Neuron (in vitro differentiated cells): ENCODE data around the gene CPNE5.

Experiments used
- H2AFZ ChIP-seq: one replicate; pipeline ENCODE4 v1.6.1; 2013; ENCODE audit warnings: low read depth, mild to moderate bottlenecking, inconsistent platforms, low read length, moderate library complexity
- H3K27me3 ChIP-seq: one replicate; pipeline ENCODE4 v1.6.1; 2013; ENCODE audit warnings: low read length; ENCODE audit not compliant: insufficient read depth
- H3K36me3 ChIP-seq: one replicate; pipeline ENCODE4 v1.6.1; 2013; ENCODE audit warnings: low read length; ENCODE audit not compliant: insufficient read depth
- H3K4me1 ChIP-seq: one replicate; pipeline ENCODE4 v1.6.1; 2013; ENCODE audit warnings: low read length; ENCODE audit not compliant: insufficient read depth
- H3K4me3 ChIP-seq: 2 replicates; pipeline ENCODE4 v1.5.1; 2013; ENCODE audit warnings: mild to moderate bottlenecking, low read length, moderate library complexity
- H3K9me3 ChIP-seq: one replicate; pipeline ENCODE4 v1.6.1; 2013; ENCODE audit warnings: low read length

The CPNE5 gene

GRCh38 chr6:36809941-36810803 is 29.1 kb downstream of the CPNE5 start:
- Histone ChIP-seq H2AFZ (no peak overlapping the region), H3K9me3 (no peaks in the 10 kb centered on the region), H3K4me3 (no peak overlapping the region), H3K4me1 (peaks cover 12% of the 10 kb centered on the region), H3K27me3 (no peaks in the 10 kb centered on the region), H3K36me3 (no peaks in the 10 kb centered on the region)

DNA sequence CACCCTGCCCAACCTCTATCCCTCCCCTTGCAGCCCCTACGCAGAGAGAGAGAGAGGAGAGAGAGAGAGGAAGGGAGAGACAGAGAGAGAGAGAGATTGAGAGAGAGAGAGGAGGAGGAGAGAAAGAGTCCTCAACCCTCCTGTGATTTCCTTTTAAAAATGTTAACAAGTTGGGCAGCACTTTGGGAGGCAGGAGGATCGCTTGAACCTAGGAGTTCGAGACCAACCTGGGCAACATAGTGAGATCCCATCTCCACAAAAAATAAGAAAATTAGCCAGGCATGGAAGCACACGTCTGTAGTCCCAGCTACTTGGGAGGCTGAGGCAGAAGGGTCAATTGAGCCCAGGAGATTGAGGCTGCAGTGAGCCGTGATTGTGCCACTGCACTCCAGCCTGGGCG is 30.1 kb downstream of the CPNE5 start:
- no peaks in the 10 kb centered on the region for H3K27me3 ChIP-seq
- no peak overlapping the region for H2AFZ ChIP-seq
- peaks cover 23% of the 10 kb centered on the region for H3K4me1 ChIP-seq
- H3K9me3 ChIP-seq = no peaks in the 10 kb centered on the region
- H3K4me3 ChIP-seq = no peak overlapping the region
- no peaks in the 10 kb centered on the region for H3K36me3 ChIP-seq

DNA sequence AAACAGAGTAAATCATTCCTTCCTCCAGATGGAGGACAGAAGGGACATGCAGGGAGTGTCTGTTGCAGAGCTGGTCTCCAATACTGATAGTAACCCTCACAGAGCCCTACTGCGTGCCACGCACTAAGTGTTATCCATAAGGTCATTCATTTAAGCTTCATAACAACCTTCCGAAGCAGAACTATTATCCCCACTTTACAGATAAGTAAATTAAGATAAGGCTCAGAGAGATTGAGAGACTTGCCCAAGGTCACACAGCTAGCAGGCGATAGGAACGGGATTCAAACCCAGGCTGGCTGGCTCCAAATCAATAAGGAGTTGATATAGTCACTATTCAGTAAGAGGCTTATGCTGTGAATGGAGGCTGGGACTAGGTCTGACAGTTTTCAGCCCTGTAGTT is 30.6 kb downstream of the CPNE5 start:
- Histone ChIP-seq H3K9me3 (no peaks in the 10 kb centered on the region), H3K4me3 (no peak overlapping the region), H3K27me3 (no peaks in the 10 kb centered on the region), H3K36me3 (no peaks in the 10 kb centered on the region), H3K4me1 (peaks cover 24% of the 10 kb centered on the region), H2AFZ (no peak overlapping the region)

GRCh38 chr6:36807750-36808149 is 31.5 kb downstream of the CPNE5 start:
- Histone ChIP-seq H2AFZ (no peak overlapping the region), H3K4me3 (no peak overlapping the region), H3K27me3 (no peaks in the 10 kb centered on the region), H3K4me1 (peaks cover 24% of the 10 kb centered on the region), H3K9me3 (no peaks in the 10 kb centered on the region), H3K36me3 (no peaks in the 10 kb centered on the region)

GRCh38 chr6:36807143-36807542 is 32.1 kb downstream of the CPNE5 start:
- Histone ChIP-seq H3K36me3 (no peaks in the 10 kb centered on the region), H2AFZ (no peak overlapping the region), H3K27me3 (no peaks in the 10 kb centered on the region), H3K4me1 (peaks cover 24% of the 10 kb centered on the region), H3K9me3 (no peaks in the 10 kb centered on the region), H3K4me3 (no peak overlapping the region)

DNA sequence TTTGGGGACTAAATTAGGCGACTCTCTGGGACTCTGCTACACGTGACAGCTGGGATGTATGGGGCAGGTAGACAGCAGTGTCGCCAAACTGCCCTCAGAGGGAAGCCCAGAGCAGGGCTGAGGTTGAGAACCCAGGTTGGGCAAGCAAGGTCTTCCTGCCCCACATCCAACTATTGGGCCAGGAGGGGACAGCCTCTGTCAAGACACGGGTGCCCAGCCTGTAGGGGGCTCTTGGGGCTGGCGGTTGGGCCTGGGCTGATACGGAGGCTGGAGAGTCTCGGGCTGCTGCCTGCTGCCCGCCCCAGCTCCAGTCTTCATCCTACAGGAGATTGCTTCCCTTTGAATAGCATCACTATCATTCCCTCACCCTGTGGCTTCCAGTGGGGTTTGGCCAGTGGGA is 33.3 kb downstream of the CPNE5 start:
- Histone ChIP-seq H3K27me3 (no peaks in the 10 kb centered on the region), H2AFZ (no peak overlapping the region), H3K4me3 (no peak overlapping the region), H3K36me3 (no peaks in the 10 kb centered on the region), H3K9me3 (no peaks in the 10 kb centered on the region), H3K4me1 (peaks cover 24% of the 10 kb centered on the region)

GRCh38 chr6:36805096-36805797 is 34.0 kb downstream of the CPNE5 start:
- H3K9me3 ChIP-seq = no peaks in the 10 kb centered on the region
- H3K4me3 ChIP-seq = no peak overlapping the region
- H2AFZ ChIP-seq = peak overlapping the region; percentile 33
- H3K4me1 ChIP-seq = peaks cover 24% of the 10 kb centered on the region
- no peaks in the 10 kb centered on the region for H3K27me3 ChIP-seq
- no peaks in the 10 kb centered on the region for H3K36me3 ChIP-seq

- H2AFZ ChIP-seq = peak overlapping the region; percentile 33
- no peaks in the 10 kb centered on the region for H3K36me3 ChIP-seq
- H3K4me3 ChIP-seq = no peak overlapping the region
- H3K27me3 ChIP-seq = no peaks in the 10 kb centered on the region
- H3K4me1 ChIP-seq = peaks cover 24% of the 10 kb centered on the region
- no peaks in the 10 kb centered on the region for H3K9me3 ChIP-seq
Observed at GRCh38 chr6:36804563-36804962, 34.7 kb downstream of the CPNE5 start.

DNA sequence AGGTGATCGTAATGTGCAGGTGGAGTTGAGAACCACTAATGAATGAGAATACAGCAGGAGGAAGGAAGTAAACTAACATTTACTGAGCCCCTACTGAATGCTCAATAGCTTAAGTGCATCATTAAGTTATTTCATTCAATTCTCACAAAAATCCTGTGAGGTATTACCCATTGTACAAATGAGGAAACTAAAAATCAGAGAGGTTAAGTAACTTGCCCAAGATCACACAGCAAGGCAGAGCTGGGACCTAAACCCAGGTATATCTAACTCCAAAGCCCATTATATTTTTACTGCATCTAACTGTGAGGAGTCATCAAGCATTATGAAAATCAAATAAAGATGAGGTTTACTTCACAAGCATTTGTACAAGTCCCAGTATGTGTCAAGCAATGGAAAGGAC is 35.3 kb downstream of the CPNE5 start:
- no peak overlapping the region for H2AFZ ChIP-seq
- H3K9me3 ChIP-seq = no peaks in the 10 kb centered on the region
- H3K36me3 ChIP-seq = no peaks in the 10 kb centered on the region
- H3K4me3 ChIP-seq = no peak overlapping the region
- no peaks in the 10 kb centered on the region for H3K27me3 ChIP-seq
- H3K4me1 ChIP-seq = peaks cover 24% of the 10 kb centered on the region

- H3K4me3 ChIP-seq = no peak overlapping the region
- no peak overlapping the region for H2AFZ ChIP-seq
- no peaks in the 10 kb centered on the region for H3K36me3 ChIP-seq
- H3K27me3 ChIP-seq = no peaks in the 10 kb centered on the region
- H3K9me3 ChIP-seq = no peaks in the 10 kb centered on the region
- H3K4me1 ChIP-seq = peaks cover 24% of the 10 kb centered on the region
Observed at GRCh38 chr6:36803482-36803881, 35.8 kb downstream of the CPNE5 start.

DNA sequence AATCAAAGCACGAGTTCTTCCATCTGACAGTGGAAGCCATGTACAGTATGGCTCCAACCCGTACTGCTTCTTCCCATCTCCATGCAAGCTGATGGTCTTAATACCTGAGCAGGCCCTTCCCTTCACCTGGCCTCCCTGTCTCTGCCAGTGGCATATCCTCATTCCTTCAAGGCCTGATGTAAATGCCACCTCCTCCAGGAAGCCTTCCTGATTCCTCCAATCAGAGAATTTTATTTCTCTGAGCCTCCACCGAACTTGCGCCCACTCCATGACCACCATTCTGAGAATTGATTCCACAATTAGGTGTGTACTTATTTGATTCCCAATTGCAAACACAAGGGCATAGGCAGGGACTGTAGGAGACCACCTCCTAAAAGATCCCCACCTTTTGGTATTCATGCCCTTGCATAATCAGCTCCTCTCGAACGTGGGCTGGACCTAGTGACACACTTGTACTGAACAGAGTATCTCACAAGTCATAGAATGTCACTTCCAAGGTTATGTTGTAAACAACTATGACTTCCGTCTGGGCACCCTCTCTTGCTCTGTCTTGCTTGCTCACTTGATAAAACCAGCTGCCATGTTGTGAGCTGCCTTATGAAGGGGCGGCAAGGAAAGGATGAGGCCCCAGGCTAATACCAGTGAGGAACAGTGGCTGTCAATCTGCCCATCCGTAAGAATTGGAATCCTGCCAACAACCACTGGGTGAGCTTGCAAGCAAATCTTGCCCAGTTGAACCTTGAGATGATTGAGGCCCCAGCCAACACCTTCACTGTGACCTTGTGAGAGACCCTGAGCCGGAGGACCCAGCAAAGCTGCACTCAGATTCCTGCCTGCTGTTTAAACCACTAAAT is 38.8 kb downstream of the CPNE5 start:
- H3K9me3 ChIP-seq = no peaks in the 10 kb centered on the region
- peaks cover 14% of the 10 kb centered on the region for H3K4me1 ChIP-seq
- H3K27me3 ChIP-seq = no peaks in the 10 kb centered on the region
- no peak overlapping the region for H2AFZ ChIP-seq
- H3K36me3 ChIP-seq = no peaks in the 10 kb centered on the region
- no peak overlapping the region for H3K4me3 ChIP-seq

DNA sequence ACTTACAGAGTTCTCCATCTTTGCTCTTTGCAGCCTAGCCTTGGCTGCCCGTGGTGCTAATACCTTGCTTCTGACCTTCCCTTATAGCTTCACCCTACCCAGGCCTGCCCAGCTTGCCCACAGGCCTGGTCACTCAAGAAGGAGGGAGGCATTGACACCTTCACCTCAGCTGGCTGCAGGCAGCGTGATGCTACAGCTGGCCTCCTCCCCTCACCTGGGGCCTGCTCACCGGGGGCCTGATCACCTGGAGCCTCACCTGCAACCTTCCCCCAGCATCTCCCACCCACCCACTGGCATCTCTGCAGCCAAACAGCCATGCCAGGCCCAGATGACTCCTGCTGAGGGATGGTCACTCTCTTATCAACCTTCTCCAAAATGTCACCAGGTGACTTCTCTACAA is 40.4 kb downstream of the CPNE5 start:
- Histone ChIP-seq H3K9me3 (no peaks in the 10 kb centered on the region), H3K4me1 (peaks cover 9% of the 10 kb centered on the region), H3K4me3 (no peak overlapping the region), H2AFZ (no peak overlapping the region), H3K27me3 (no peaks in the 10 kb centered on the region), H3K36me3 (no peaks in the 10 kb centered on the region)

DNA sequence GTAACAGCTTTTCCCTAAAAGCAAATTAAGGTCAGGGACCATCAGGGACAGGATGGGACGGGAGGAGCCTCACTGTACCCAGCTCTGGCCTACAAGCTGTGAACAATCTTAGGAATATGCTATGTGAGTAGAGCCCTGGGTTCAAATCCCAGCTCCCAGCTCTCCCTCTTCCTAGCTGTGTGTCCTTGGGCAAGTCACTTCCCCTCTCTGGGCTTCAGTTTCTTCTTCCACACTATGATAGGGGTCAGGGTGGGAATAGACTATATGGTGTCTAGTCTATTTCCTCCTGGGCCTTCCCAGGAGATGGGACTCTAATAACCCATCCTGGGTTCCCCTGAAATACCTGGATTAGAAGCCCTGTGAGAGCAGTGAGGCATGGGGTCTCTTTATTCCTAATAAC is 41.6 kb downstream of the CPNE5 start:
- Histone ChIP-seq H2AFZ (no peak overlapping the region), H3K9me3 (no peaks in the 10 kb centered on the region), H3K4me1 (peaks cover 15% of the 10 kb centered on the region), H3K27me3 (no peaks in the 10 kb centered on the region), H3K4me3 (no peak overlapping the region), H3K36me3 (no peaks in the 10 kb centered on the region)
